ENCODE results near the gene ORM1. TPM values are rescaled to one million over a fixed set of nuclear protein-coding genes. Genes with fewer than 3 reads are reported as not detected.

The ORM1 gene
- polyA plus RNA-seq, 4 donors, result 0.15 to 6.9 (median 1.3) TPM; not detected in 1

DNA sequence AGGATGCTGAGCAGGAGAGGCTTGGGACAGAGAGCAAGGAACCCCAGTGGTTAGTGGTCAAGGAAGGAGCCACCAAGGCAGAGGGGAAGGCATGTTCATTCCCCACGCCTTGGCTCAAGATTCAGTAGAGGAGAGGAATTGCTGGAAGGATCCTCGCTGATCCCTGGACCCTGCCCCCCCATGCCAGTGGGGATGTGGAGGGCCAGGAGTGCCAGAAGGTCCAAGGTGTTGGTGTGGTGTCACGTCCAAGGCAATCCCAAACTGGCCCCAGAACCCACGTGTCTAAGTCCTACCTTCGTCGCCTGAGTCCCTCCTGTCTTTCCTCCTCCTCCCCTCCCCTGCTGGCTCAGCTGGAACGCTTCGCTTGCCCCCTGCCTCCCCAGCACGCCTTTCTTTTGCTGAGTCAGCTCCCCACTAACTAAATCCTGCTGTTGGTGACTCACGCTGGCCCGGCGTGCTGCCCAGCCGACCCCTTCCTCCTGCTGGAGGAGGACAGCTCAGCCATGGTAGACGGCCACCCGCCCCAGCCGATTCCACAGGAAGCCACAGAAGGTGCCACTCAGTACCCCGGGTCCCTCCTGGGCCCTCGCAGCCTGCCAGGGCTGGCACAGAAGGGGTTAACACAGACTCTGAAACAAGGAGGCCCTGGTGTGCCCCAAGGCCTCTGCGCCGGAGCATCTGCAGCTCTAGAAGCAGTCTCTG, 37.6 kb upstream of the ORM1 start:
- H3K27ac ChIP-seq (ENCODE audit: low read depth in 1 of 3, low read length in 2 of 3), result no peak overlapping the region
- FAIRE-seq (no peak), DNase-seq (no peak)
- peaks cover 0 to 4% (median 0%) of the 10 kb centered on the region in 3 donors for H3K4me1 ChIP-seq (ENCODE audit: control insufficient read depth in 3 of 3, insufficient read depth in 2 of 3, low read depth in 1 of 3, low read length in 2 of 3)
- H3K27me3 ChIP-seq (ENCODE audit: control insufficient read depth in 3 of 3, insufficient read depth in 3 of 3, low read length in 3 of 3), result no peaks in the 10 kb centered on the region
- H3K9me3 ChIP-seq (ENCODE audit: control insufficient read depth in 2 of 2, insufficient read depth in 1 of 2, low read depth in 1 of 2, low read length in 1 of 2), result no peaks in the 10 kb centered on the region
- peaks cover 0 to 93% (median 0%) of the 10 kb centered on the region in 3 donors for H3K36me3 ChIP-seq (ENCODE audit: control insufficient read depth in 3 of 3, insufficient read depth in 2 of 3, low read depth in 1 of 3, low read length in 3 of 3)
- WGBS, 3 donors, result 65 to 84% (median 79%) methylated on average over 20 of the region's 20 CpGs
- H3K4me3 ChIP-seq (ENCODE audit: low read depth in 1 of 3, low read length in 3 of 3), result no peak overlapping the region

DNA sequence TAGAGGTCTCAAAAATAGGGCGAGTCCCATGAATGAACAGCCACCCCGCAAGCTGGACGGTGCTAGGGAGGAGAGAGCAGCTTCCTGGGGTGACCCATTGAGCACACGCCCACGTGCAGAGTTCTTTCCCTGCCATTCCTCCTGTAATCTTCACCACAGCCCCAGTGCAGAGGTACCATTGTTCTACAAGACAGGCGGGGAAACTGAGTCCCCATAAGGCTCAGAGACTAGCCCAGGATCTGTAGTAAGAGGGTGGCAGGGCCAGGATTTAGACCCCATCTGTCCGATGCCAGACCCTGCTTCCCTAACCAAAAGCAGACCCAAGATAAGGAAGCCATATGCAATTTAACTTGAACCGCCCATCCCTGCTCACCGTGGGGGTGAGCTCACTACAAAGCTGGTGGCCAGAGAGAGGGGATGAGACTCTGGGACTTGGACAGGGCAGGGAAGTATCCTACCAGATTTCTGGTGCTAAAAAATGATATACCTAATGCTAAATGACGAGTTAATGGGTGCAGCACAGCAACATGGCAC, 36.7 kb upstream of the ORM1 start:
- H3K27ac ChIP-seq (ENCODE audit: low read depth in 1 of 3, low read length in 2 of 3), result no peak overlapping the region
- 66 to 79% (median 77%) methylated on average over 10 of the region's 10 CpGs for WGBS, 3 donors
- H3K4me3 ChIP-seq (ENCODE audit: low read depth in 1 of 3, low read length in 3 of 3), result no peak overlapping the region
- H3K27me3 ChIP-seq (ENCODE audit: control insufficient read depth in 3 of 3, insufficient read depth in 3 of 3, low read length in 3 of 3), result no peaks in the 10 kb centered on the region
- no peak for FAIRE-seq
- H3K4me1 ChIP-seq (ENCODE audit: control insufficient read depth in 3 of 3, insufficient read depth in 2 of 3, low read depth in 1 of 3, low read length in 2 of 3), result peaks cover 0 to 2% (median 0%) of the 10 kb centered on the region in 3 donors
- no peak for DNase-seq
- no peaks in the 10 kb centered on the region for H3K9me3 ChIP-seq (ENCODE audit: control insufficient read depth in 2 of 2, insufficient read depth in 1 of 2, low read depth in 1 of 2, low read length in 1 of 2)
- H3K36me3 ChIP-seq (ENCODE audit: control insufficient read depth in 3 of 3, insufficient read depth in 2 of 3, low read depth in 1 of 3, low read length in 3 of 3), result peaks cover 0 to 92% (median 0%) of the 10 kb centered on the region in 3 donors

GRCh38 chr9:114287001-114287762, 35.7 kb upstream of the ORM1 start:
- H3K9me3 ChIP-seq (ENCODE audit: control insufficient read depth in 2 of 2, insufficient read depth in 1 of 2, low read depth in 1 of 2, low read length in 1 of 2), result no peaks in the 10 kb centered on the region
- H3K4me3 ChIP-seq (ENCODE audit: low read depth in 1 of 3, low read length in 3 of 3), result no peak overlapping the region
- FAIRE-seq (no peak), DNase-seq (no peak)
- no peak overlapping the region for H3K27ac ChIP-seq (ENCODE audit: low read depth in 1 of 3, low read length in 2 of 3)
- WGBS, 3 donors, result 84 to 90% (median 84%) methylated on average over 16 of the region's 16 CpGs
- H3K27me3 ChIP-seq (ENCODE audit: control insufficient read depth in 3 of 3, insufficient read depth in 3 of 3, low read length in 3 of 3), result no peaks in the 10 kb centered on the region
- peaks cover 0 to 89% (median 0%) of the 10 kb centered on the region in 3 donors for H3K36me3 ChIP-seq (ENCODE audit: control insufficient read depth in 3 of 3, insufficient read depth in 2 of 3, low read depth in 1 of 3, low read length in 3 of 3)
- peaks cover 0 to 6% (median 0%) of the 10 kb centered on the region in 3 donors for H3K4me1 ChIP-seq (ENCODE audit: control insufficient read depth in 3 of 3, insufficient read depth in 2 of 3, low read depth in 1 of 3, low read length in 2 of 3)

- 82 to 86% (median 85%) methylated on average over 15 of the region's 15 CpGs for WGBS, 3 donors
- H3K4me3 ChIP-seq (ENCODE audit: low read depth in 1 of 3, low read length in 3 of 3), result no peak overlapping the region
- no peak overlapping the region for H3K27ac ChIP-seq (ENCODE audit: low read depth in 1 of 3, low read length in 2 of 3)
- peaks cover 0 to 7% (median 0%) of the 10 kb centered on the region in 3 donors for H3K4me1 ChIP-seq (ENCODE audit: control insufficient read depth in 3 of 3, insufficient read depth in 2 of 3, low read depth in 1 of 3, low read length in 2 of 3)
- no peaks in the 10 kb centered on the region for H3K9me3 ChIP-seq (ENCODE audit: control insufficient read depth in 2 of 2, insufficient read depth in 1 of 2, low read depth in 1 of 2, low read length in 1 of 2)
- H3K27me3 ChIP-seq (ENCODE audit: control insufficient read depth in 3 of 3, insufficient read depth in 3 of 3, low read length in 3 of 3), result no peaks in the 10 kb centered on the region
- H3K36me3 ChIP-seq (ENCODE audit: control insufficient read depth in 3 of 3, insufficient read depth in 2 of 3, low read depth in 1 of 3, low read length in 3 of 3), result peaks cover 0 to 85% (median 0%) of the 10 kb centered on the region in 3 donors
- FAIRE-seq, result no peak
- DNase-seq, result no peak
Observed at GRCh38 chr9:114287763-114288192, 35.1 kb upstream of the ORM1 start.

GRCh38 chr9:114288193-114289091, 34.5 kb upstream of the ORM1 start:
- no peak overlapping the region for H3K27ac ChIP-seq (ENCODE audit: low read depth in 1 of 3, low read length in 2 of 3)
- H3K27me3 ChIP-seq (ENCODE audit: control insufficient read depth in 3 of 3, insufficient read depth in 3 of 3, low read length in 3 of 3), result no peaks in the 10 kb centered on the region
- peaks cover 0 to 80% (median 0%) of the 10 kb centered on the region in 3 donors for H3K36me3 ChIP-seq (ENCODE audit: control insufficient read depth in 3 of 3, insufficient read depth in 2 of 3, low read depth in 1 of 3, low read length in 3 of 3)
- H3K9me3 ChIP-seq (ENCODE audit: control insufficient read depth in 2 of 2, insufficient read depth in 1 of 2, low read depth in 1 of 2, low read length in 1 of 2), result no peaks in the 10 kb centered on the region
- H3K4me1 ChIP-seq (ENCODE audit: control insufficient read depth in 3 of 3, insufficient read depth in 2 of 3, low read depth in 1 of 3, low read length in 2 of 3), result peaks cover 0 to 7% (median 0%) of the 10 kb centered on the region in 3 donors
- FAIRE-seq (no peak), DNase-seq (no peak)
- WGBS, 3 donors, result 72 to 75% (median 73%) methylated on average over 21 to 23 of the region's 23 CpGs
- no peak overlapping the region for H3K4me3 ChIP-seq (ENCODE audit: low read depth in 1 of 3, low read length in 3 of 3)

DNA sequence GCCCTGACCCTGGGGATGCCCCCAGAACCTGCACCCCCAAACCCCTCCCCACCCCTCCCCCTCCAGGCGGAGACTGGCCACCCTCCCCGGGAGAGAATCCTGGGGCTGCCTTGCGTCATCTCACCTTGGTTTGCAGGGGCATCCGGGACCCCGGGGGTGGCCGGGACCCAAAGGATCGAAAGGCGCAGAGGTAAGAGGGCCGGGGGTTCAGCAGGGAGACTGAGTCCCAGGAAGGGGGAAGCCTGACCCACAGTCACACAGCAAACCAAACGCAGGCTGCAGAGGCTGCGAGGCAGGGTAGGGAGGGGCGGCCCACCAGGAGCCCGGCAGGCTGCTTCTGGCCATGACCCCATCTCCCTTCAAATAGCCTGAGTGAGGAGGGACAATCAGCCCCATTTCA, 33.8 kb upstream of the ORM1 start:
- Histone ChIP-seq H3K4me1 (ENCODE audit: control insufficient read depth in 3 of 3, insufficient read depth in 2 of 3, low read depth in 1 of 3, low read length in 2 of 3) (peaks cover 0 to 7% (median 0%) of the 10 kb centered on the region in 3 donors), H3K9me3 (ENCODE audit: control insufficient read depth in 2 of 2, insufficient read depth in 1 of 2, low read depth in 1 of 2, low read length in 1 of 2) (no peaks in the 10 kb centered on the region), H3K36me3 (ENCODE audit: control insufficient read depth in 3 of 3, insufficient read depth in 2 of 3, low read depth in 1 of 3, low read length in 3 of 3) (peaks cover 0 to 76% (median 0%) of the 10 kb centered on the region in 3 donors), H3K4me3 (ENCODE audit: low read depth in 1 of 3, low read length in 3 of 3) (no peak overlapping the region), H3K27ac (ENCODE audit: low read depth in 1 of 3, low read length in 2 of 3) (no peak overlapping the region), H3K27me3 (ENCODE audit: control insufficient read depth in 3 of 3, insufficient read depth in 3 of 3, low read length in 3 of 3) (no peaks in the 10 kb centered on the region)
- no peak for FAIRE-seq
- WGBS, 3 donors, result 88 to 90% (median 90%) methylated on average over 12 to 13 of the region's 13 CpGs
- no peak for DNase-seq

- no peak for FAIRE-seq
- H3K27ac ChIP-seq (ENCODE audit: low read depth in 1 of 3, low read length in 2 of 3), result no peak overlapping the region
- DNase-seq, result no peak
- H3K36me3 ChIP-seq (ENCODE audit: control insufficient read depth in 3 of 3, insufficient read depth in 2 of 3, low read depth in 1 of 3, low read length in 3 of 3), result peaks cover 0 to 69% (median 0%) of the 10 kb centered on the region in 3 donors
- H3K9me3 ChIP-seq (ENCODE audit: control insufficient read depth in 2 of 2, insufficient read depth in 1 of 2, low read depth in 1 of 2, low read length in 1 of 2), result no peaks in the 10 kb centered on the region
- H3K4me1 ChIP-seq (ENCODE audit: control insufficient read depth in 3 of 3, insufficient read depth in 2 of 3, low read depth in 1 of 3, low read length in 2 of 3), result peaks cover 0 to 7% (median 0%) of the 10 kb centered on the region in 3 donors
- no peak overlapping the region for H3K4me3 ChIP-seq (ENCODE audit: low read depth in 1 of 3, low read length in 3 of 3)
- 86 to 90% (median 87%) methylated on average over 13 of the region's 13 CpGs for whole genome bisulfite sequencing, 3 donors
- H3K27me3 ChIP-seq (ENCODE audit: control insufficient read depth in 3 of 3, insufficient read depth in 3 of 3, low read length in 3 of 3), result no peaks in the 10 kb centered on the region
Observed at GRCh38 chr9:114289571-114290481, 33.1 kb upstream of the ORM1 start.

All from small intestine (tissue), 7 donors.